Gastrocnemius medialis (tissue), 4 donors: ENCODE data around the gene ACAD9.

Experiments
- CTCF ChIP-seq, 5 experiments: fragments of 450-650 bp in 3 of 5; fragments of 200-600 bp in 2 of 5; sonication (generic) in 2 of 5; IDR thresholded peaks in 4 of 5; conservative IDR thresholded peaks in 1 of 5; 1 replicate in 4 of 5; 2 replicates in 1 of 5; pipeline ENCODE4 v1.5.1; 2016 to 2019; ENCODE audit warnings: antibody characterized with exemption in 5 of 5, mild to moderate bottlenecking in 3 of 5, moderate library complexity in 3 of 5
- POLR2A ChIP-seq, 2 donors: fragments of 450-650 bp; IDR thresholded peaks; one replicate each; pipeline ENCODE4 v1.6.1; 2017; ENCODE audit warnings: antibody characterized with exemption in 2 of 2, mild to moderate bottlenecking in 2 of 2, moderate library complexity in 2 of 2

- TF ChIP-seq CTCF (IDR thresholded peaks at IDR 0.05 in 4 of 5, conservative IDR thresholded peaks at IDR 0.05 in 1 of 5): no peak
- no peak for TF ChIP-seq POLR2A (IDR thresholded peaks at IDR 0.05)
Measured at GRCh38 chr3:128922804-128923459, 43.5 kb downstream of the ACAD9 start.
